GM21423 (cell line): ENCODE data around the gene SSH2.
A peak's percentile ranks its signal among the peaks of the same experiment; 100 is the strongest.

Experiments used
- ATAC-seq: cut with Tn5 transposase; IDR thresholded peaks from one replicate; pipeline ENCODE4 v1.9.1; 2021; ENCODE audit warnings: mild to moderate bottlenecking, moderate library complexity; ENCODE audit not compliant: unreplicated experiment

SSH2 gene

DNA sequence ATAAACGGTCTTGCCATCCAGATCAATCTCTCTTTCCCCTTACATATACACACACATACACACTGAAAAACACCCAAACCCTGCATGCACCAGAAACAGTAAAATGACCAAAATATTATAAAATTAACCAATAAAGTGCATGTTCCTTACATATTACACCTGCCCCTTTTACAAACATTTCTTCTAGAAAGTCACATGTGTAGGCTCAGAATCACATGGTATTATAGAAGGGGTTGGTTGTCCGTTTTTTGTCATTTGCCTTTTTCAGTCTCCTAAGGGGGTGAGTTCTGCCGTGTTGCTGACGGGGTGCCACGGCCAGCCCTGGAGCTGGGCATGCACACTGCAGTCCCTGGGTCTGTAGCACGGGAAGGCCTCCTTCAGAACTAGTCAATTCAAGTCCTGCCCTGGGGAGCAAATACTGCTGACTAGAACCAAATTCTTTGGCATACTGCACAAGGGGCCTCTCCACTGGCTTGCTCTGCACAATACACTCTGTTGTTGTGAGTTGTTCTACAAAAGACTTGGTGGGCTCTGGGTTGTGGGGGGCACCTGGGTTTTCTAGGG, 299.3 kb downstream of the SSH2 start:
- ATAC-seq: no peak

DNA sequence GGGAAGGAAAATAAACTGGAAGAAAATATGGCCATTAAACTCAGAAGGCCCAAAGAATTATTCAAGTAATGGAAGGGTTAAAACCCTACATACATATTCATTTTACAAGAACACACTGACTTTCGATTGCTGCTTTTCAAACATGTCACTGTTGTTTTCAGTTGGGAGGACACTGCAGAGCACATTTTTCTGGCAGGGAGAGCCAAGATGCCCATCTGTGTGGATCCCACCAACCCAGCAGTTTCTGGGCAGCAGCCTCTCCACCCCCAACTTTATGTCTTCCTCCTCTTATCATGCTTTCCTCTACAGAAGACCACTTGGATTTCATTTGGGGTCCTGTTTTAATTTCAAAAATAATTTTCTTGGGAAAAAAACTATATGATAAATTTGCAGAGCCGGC, 300.2 kb downstream of the SSH2 start:
- no peak for ATAC-seq

DNA sequence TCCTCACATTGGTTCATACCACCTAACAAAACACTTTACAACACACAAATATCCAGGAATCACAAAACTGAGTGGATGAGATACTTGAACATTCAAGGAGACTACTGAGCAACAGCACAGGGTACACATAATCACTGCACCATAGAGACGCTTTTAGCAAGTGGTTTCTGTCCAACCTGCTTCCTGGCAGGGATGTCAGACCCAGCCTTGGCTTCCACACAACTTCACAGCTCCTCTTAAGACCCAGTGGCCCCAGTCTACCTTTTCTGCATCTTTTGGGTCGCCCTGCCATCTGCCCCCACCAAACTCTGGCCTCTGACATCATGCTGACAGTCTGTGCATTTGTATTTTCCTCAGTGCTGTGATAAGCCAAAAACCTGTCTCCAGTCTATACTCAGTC, 301.4 kb downstream of the SSH2 start:
- no peak for ATAC-seq

DNA sequence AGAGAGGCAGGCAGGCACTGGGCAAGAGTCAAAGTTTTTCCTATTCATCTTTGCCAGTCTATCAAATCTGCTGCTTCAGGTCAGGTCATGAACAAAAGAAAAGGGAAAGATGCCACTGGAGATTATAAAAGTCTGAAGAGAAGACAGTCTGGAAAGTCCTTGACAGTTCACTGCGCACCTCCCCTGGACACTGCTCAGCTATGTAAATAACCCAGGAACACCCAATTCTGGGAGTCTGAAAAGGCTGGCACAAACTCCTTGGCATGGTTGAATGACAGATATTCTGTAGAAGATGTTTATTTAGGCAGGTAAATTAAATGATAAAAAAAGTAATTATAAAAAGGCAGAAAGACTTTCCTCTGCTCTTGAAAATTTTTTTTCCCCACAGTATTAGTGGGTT, 302.1 kb downstream of the SSH2 start:
- no peak for ATAC-seq

DNA sequence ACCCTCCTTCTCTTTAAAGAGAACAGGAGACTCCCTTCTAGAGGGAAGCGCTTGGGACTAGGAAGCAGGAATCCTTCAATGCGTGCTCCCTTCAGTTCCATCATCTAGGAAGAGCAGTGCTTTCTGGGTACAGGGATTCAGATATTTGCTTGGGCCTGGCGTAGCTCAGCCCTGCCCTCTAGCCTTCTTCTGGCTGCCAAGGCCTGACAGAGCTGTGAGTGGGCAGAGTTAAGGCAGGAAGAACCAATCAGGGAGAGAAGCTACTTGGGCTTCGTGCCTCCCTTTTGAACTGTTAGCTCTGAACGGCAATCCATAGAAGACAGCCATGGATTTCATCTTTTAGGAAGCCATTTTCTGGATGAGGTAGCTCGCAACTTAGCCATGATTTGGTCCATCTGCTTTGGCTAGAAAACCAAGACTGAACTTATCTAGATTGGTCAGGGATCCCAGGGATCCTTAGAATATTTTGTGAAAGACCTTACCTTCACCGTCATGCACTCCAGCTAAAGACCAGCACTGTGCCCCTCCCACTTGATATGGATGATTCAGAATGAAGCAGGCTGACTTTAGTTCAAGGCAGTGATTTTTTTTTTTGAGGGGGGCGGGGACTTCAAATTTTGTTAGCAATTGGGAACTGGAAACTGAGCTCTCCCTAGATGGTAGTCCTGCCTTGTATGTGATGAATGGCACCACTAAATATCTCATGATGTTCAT, 304.8 kb downstream of the SSH2 start:
- no peak for ATAC-seq

DNA sequence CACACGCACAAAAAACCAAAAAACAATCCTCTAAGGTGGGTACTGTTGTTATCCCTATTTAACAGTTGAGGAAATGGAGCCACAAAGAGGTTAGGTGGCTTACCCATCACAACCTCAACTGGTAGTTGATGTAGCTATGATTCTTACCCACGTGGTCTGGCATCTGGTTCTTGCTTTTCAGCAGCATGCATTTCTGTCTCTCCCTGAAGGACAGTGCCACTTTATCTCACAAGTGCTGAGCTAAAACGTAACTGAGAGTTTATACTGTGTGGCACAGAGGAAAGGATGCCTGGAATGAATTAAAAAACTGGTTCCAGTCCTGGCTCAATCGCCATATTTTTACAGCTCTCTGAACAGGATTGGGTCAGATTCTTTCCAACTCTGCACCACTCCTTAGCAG, 305.4 kb downstream of the SSH2 start:
- ATAC-seq: no peak

DNA sequence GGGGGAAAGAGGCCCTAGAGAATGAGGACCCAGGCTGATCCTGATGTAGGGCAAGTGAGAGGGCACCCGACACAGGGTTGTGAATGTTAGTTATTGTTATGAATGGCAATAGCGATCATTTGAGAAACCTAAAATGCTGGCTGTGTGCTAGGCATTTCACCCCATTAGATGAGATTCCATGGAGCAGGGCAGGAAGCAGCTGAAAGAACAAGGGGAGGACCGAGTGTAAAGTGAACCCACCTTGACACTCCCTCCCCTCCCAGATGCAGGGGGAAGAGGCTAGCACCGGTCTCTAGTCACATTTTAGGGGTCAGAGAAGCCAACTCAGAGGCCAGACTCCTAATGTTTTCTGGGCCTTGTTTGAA, 306.8 kb downstream of the SSH2 start:
- no peak for ATAC-seq

DNA sequence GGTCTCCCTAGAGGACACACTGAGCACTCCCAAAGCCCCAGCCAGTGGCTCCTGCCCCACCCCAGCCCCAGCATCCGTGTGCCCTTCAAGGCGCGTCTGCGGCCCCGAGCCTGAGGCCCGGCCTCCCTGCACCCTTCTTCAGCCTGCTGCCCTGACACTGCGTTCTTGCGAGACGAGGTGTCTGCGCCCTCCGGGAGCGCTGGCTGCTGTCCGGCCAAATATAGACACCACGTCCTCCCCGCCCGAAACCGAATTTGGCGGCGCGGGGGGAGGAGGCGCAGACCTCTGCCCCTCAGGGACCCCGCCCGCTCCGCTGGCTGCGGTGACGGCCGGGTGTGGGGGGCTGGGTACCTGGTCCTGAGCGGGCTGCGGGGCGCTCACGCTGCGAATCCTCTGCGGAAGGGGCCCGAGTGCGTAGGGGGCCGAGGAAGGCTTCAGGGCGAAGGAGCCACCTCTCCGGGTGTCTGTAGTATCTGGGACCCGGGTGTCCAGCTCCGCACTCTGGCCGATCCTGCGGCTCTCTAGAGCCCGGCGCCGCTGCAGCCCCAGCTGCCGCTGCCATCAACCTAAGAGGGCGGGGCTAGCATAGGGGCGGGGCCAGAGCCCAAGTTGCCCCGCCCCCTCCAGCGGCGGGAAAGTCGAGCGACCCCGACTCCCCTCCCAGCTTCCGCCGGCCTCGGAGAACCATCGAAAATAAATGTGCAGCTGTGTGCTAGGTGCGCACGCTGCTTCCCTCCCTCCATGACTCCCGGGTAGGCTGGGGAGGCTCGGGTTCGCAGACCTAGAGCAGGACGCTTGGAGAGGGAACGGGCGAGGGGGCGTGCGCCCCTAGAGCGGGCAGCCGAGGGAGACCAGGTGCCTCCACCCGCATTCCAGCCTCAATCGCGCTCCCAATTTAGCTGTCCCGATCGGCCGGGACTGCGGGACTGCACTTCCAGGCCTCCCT, 307.4 kb downstream of the SSH2 start, which contains the start of gene CORO6:
Gene CORO6, minus strand, starts transcription at position 576 of the 946 bp plus-strand sequence. CDS start 1,491 bp downstream, outside the sequence.
- no peak for ATAC-seq

DNA sequence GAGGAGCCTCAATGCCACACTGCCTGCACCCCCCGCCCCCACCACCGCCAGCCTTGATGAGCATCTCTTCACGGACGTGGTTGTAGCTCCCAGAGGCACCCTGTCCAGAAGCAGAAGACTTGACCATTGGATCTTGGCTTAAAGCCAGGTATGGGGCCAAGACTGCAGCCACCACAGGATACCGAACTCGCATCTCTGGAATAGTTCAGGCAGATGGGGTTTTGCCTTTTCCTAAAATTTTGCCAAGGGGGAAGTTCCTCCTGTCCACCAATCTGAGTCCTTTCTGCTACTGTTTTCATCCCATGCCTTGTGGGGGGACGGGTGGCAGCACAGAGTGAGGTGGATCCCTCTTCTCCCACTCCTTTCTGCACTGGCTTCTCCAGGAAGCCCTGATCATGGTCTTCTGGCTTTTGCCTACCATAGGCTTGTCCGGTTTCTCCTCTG, 308.3 kb downstream of the SSH2 start:
- ATAC-seq: no peak

DNA sequence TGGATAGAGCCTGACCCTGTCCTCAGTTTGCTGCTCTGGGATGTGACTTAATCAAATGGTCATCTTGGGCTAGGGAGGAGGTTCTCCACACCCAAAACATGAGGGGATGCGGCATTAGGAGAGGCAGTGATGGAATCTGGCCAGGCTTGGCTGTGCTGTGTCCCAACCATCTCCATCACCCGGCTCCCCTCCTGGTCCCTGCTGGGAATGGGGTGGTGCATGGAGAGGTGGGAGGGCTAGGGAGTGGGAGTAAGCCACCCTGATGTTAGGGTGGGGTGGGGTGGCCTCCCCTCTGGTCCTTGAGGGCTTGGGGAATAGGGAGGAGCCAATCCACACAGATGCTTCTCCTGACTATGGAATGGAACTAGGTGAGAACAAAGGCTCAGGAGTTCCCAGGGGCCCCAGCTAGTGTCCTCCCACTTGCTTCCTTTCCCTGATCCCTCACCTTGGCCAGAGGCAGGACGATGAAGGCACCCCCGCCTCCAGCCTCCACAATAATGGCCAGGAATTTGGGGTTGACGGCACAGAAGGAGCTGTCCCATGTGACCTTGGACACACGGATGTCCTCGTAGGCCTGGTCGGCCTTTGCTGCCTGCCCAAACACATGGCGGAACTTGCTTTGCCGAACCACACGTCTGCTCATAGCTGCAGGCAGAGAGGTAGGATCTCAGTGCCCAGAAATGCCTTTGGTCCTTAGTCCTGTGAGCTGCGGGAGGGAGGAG, 309.1 kb downstream of the SSH2 start:
- ATAC-seq: no peak

DNA sequence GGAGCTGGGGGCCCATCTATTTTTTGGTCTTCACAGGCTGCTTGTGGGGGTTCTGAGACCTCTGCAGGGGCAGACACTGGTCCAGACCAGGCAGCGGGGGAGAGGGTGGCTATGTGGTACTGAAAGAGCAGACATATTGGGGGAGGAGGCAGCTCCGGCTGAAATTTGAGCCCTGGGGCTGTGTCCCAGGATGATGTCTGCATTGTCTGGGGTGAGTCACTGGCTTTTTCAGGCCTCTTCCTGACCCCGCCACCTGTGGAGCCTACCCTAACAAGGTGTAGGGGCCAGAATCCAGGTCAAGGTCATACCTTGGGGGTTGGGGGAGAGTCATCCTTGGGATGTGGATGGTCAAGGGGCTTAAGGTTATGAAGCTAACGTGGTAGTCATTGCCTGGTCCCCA, 309.8 kb downstream of the SSH2 start:
- no peak for ATAC-seq

DNA sequence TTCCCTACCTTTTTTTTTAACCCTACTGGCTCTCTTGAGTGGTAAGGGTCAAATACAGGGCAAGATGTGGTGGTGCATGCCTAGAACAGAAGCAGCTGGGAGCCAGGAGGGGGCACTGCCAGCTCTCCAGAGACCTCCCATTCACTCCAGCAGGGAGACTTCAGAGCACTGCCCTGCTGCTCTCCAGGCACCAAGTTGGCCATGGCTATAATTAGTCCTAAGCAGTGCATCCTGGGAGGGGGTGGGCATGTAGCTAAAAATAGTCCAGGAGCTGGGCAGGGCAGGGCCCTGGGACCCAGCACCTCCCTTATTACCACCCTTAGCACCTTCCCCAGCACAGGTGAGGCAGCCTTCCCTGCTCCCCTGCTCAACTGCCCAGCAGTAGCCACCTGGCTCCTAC, 310.8 kb downstream of the SSH2 start:
- no peak for ATAC-seq

DNA sequence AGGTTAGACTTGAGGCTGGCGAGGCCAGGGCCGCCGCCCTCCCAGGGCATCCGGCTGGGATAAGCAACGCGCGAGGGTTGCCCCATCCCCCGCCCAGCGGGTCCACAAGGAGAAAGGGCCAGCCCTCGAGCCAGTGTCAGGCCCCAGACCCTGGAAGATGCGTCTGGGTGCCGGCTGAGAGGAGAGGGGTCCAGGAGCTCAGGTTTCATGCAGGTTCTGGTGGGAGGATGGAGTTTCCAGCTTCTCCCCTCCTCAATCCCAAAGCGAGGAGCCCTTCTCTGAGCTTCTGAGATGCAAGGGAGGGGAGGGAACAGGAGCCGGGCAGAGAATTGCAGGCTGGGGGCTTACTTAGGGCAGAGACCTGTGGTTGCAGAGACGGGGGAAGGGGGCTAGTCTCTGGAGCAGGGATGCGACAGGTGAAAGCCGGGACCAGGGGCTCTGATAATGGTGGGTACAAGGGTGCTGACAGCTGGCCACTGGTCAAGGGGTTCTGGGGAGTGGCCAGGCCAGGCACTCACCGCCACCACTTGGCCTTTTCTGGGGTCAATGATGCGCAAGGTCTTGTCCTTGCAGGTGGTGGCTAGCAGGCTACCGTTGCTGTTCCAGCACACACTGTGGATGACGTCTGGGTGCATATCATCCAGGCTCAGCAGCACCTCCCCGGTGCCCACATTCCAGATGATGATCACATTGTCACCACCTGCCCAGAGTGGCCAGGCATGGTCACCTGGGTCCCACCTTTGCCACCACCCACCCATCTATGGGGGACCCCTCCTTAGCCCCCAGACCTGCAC, 311.6 kb downstream of the SSH2 start:
- no peak for ATAC-seq

DNA sequence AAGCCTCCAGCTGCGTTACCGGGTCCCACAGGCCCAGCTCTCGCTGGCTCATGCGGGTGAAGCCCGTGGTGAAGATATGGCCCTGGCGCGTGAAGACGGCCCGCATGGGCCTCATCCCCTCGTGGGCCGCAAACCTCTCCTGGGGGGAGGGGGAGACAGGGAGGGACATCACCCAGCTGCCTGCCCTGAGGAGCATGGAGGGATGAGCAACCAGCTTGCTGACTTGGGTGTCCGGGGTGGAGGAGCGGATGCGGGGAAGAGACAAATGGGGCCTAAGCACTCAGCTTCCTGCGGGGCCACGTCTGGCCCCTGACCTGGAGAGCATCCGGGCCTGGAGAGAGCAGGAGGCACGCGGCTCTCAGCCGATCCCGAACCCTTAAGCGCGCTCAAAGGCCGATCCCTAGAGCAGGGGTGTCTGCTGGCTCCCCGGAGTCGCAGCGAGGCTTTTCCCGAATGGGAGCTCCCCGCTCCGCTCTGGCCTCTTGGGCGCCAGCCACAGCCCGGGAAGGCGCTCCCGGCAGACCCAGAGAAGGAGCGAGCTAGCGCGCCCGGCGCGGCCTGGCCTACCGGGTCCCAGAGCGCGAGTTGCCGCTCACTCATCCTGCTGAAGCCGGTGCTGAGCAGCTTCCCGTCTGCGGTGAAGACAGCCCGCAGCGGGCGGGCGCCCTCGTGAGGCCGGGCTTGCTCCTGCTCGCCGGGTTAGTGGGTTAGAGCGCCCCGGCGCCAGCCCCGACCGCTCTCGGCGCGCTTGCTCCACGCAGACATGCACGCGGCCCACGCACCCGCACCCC, 312.4 kb downstream of the SSH2 start:
- peak; percentile 29 for ATAC-seq

DNA sequence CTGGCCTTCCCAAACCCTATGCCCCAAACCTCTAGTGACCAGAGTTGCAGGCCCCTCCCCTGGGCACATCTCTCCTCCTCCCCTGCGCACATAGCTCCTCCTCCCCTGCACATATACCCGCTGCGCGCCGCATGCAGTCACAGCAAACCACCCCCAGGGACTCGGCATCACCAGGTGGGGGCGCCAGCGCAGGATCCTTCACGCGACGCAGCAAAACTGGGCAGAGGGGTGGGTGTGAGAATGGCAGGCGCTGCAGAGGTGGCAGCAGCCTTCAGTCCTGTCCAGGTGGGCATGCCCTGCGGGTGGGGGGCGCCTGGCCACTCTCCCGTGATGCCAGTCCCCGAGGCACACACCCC, 312.9 kb downstream of the SSH2 start:
- ATAC-seq: peak; percentile 37

DNA sequence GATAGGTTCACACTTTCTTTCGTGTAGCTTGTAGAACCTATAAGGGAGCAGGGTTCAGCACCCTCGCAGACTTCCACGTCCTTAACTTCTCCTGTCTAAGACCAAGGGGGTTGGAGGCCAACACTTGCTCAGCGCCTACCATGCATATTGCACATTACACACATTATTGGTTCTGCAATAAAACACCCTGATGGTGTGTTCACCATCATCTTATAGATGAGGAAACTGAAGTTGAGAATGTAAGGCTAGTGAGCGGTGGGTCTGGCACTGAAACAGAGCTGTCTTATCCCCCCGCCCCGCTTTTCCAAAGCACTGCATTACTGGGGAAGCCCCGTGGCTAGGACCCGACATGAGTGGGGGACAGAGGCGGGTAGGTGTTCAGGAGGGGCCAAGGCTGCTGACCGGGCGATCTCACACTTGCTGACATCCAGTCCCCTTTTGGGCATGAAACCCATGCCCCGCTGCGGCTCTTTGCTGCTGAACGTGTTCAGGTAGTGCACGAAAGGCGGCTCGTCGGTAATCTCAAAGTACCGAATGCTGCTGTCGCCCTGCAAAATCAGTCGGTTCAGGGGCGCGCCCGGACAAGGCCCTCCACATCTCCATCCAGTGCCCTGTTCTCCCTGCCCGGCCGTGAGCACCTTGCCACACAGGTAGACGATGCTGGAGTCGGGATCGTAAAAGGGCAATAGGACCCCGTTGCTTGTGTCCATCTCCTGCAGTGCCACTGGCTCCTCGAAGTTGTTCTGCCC, 313.6 kb downstream of the SSH2 start:
- ATAC-seq: no peak

DNA sequence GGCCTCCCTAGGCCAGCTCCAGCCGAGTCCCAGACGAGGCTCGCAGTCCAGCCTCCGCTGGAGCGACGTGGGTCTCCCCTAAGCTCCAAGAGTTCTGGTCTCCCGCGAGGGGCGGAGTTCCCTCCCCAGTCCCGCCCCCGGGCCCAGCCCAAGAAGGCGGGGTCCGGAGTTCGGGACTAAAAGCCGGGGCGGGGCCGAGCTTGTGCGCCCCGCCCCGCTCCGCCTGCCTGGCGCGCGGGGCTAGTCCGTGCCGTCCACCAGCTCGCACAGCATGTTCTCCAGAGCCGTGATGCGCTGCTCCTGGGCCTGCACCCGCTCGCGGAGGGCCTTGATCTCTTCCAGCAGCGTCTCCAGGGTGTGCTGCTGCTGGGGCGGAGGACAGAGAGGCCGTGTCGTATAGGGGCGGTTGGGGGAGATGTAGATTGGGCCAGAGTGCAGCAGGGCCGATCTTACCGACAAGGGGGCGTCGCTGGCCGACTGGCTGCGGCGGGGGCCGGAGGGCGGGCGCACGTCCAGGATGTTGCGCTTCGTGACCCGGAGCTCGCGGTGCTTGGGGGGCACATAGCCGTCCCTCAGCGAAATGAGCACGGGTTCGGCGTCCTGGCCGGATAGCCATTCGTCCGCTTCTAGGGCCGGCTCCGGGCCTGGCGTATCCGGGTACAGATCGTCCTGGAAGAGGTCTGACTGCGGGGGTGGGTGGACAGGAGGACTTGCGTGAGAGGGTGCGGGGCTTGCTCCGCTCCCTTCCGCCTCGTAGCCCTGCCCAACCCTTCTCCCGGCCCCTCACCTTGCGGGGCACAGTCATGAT, 314.3 kb downstream of the SSH2 start:
- peak; percentile 46 for ATAC-seq

DNA sequence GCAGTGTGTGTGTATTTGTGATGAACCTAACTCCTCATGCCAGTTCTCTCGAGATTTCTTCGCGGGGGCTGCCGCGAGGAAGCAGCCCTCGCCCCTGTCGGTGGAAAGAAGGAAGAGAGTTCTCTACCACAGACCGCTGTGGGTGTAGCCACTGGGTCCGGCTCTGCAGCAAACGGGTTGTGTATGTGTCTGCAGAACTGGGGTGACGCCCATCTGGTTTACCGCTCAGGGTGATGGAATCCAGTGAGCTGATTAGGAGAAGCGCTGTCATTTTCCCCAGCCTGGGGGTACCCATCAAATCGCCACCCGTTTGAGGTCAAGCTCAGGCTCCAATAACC, 315.0 kb downstream of the SSH2 start:
- ATAC-seq: no peak
